ENCODE data around the gene NR1H4. TPM values are rescaled to one million over a fixed set of nuclear protein-coding genes. Genes with fewer than 3 reads are reported as not detected.

NR1H4 gene
- total and polyA plus RNA-seq, 9 of the 15 experiments (the other 6 are each of a cell fraction or from before 2014, with no cell fraction given) = 0.03 TPM; not detected in 8

DNA sequence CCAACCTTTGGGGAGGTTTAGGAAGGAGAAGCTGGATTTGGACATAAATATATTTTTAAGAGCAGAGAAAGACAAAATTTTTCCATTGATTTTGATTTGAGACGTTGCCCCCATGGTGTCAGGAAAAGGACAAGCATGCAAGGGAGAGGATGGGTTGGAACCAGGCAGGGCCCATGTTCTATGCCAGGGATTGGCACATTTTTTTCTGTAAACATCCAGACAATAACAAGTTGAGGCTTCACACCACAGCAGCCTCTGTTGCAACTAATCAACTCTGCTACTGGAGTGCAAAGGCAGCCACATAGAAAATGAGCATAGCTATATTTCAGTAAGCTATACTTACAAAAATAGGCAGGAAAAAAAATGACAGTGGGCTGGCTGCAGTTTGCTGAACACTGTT lies 44.7 kb downstream of the NR1H4 start:
- H3K27me3 ChIP-seq (ENCODE audit: control insufficient read depth in 2 of 2, insufficient read depth in 2 of 2, low read length in 2 of 2) = peaks cover 0 to 5% of the 10 kb centered on the region in 2 experiments; a peak in 2 of 5 replicates
- 0% methylated on average over 1 of the region's 1 CpG for WGBS (ENCODE audit: insufficient coverage, low coverage, missing lambda C conversion rate)
- no peak for FAIRE-seq
- H3K4me2 ChIP-seq (ENCODE audit: insufficient read depth, low read length) = no peak overlapping the region
- H2AFZ ChIP-seq (ENCODE audit: low read depth, low read length) = no peak overlapping the region
- no peaks in the 10 kb centered on the region for H3K9me1 ChIP-seq (ENCODE audit: control insufficient read depth, insufficient read depth, low read length)
- H3K4me3 ChIP-seq = no peak overlapping the region
- intact Hi-C loops (cut with micrococcal nuclease) (no loop called here), in situ Hi-C loops (cut with MboI) (no loop called here)
- BruUV-seq (replicated peaks) = no TSS peak
- ATAC-seq = no peak
- TF ChIP-seq L3MBTL2 (IDR thresholded peaks at IDR 0.05) = no peak
- TF ChIP-seq, protein P1, sequence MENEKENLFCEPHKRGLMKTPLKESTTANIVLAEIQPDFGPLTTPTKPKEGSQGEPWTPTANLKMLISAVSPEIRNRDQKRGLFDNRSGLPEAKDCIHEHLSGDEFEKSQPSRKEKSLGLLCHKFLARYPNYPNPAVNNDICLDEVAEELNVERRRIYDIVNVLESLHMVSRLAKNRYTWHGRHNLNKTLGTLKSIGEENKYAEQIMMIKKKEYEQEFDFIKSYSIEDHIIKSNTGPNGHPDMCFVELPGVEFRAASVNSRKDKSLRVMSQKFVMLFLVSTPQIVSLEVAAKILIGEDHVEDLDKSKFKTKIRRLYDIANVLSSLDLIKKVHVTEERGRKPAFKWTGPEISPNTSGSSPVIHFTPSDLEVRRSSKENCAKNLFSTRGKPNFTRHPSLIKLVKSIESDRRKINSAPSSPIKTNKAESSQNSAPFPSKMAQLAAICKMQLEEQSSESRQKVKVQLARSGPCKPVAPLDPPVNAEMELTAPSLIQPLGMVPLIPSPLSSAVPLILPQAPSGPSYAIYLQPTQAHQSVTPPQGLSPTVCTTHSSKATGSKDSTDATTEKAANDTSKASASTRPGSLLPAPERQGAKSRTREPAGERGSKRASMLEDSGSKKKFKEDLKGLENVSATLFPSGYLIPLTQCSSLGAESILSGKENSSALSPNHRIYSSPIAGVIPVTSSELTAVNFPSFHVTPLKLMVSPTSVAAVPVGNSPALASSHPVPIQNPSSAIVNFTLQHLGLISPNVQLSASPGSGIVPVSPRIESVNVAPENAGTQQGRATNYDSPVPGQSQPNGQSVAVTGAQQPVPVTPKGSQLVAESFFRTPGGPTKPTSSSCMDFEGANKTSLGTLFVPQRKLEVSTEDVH (IDR thresholded peaks at IDR 0.05; ENCODE audit: low read depth, partially characterized antibody) = no peak
- TF ChIP-seq PML (IDR thresholded peaks at IDR 0.05; ENCODE audit: low read length) = no peak
- TF ChIP-seq TOE1 (IDR thresholded peaks at IDR 0.05; ENCODE audit: borderline replicate concordance) = no peak
- TF ChIP-seq TOE1 (CRISPR knock-in tag; IDR thresholded peaks at IDR 0.05; ENCODE audit: borderline replicate concordance, low read depth) = no peak
- no peak for TF ChIP-seq NR1H2 (CRISPR knock-in tag; IDR thresholded peaks at IDR 0.05)
- no peak for TF ChIP-seq FOXM1 (IDR thresholded peaks at IDR 0.05; ENCODE audit: low read depth)
- no peak for TF ChIP-seq FOXM1 (CRISPR knock-in tag; IDR thresholded peaks at IDR 0.05; ENCODE audit: low read depth)
- TF ChIP-seq HNRNPK (IDR thresholded peaks at IDR 0.05; ENCODE audit: low read depth, low read length, poor library complexity, severe bottlenecking) = no peak
- TF ChIP-seq POLR2H (tag; IDR thresholded peaks at IDR 0.05; ENCODE audit: low read depth) = no peak
- TF ChIP-seq HNRNPH1 (optimal IDR thresholded peaks at IDR 0.05; ENCODE audit: low read depth, low read length) = no peak
- no peak for TF ChIP-seq ZNF311 (CRISPR knock-in tag; IDR thresholded peaks at IDR 0.05)
- TF ChIP-seq KLF10 (CRISPR knock-in tag; IDR thresholded peaks at IDR 0.05) = no peak
- H4K20me1 ChIP-seq (replicated peaks; ENCODE audit: control insufficient read depth, insufficient read depth, low read length) = no peaks in the 10 kb centered on the region
- DNase-seq (ENCODE audit: extremely low read depth in 1 of 4, low spot score in 3 of 4) = no peak
- no peaks in the 10 kb centered on the region for H3K36me3 ChIP-seq (ENCODE audit: control insufficient read depth, insufficient read depth, low read length)
- no peak overlapping the region for H3K27ac ChIP-seq (ENCODE audit: extremely low read depth, low read depth, low read length)
- H3K4me1 ChIP-seq (replicated peaks in 1 of 2; ENCODE audit: control insufficient read depth in 2 of 2, insufficient read depth in 2 of 2, low read length in 2 of 2) = no peaks in the 10 kb centered on the region
- ChIA-PET POLR2A (no interaction called here), CTCF (ENCODE audit: low intra/inter-chr PET ratio) (interaction anchor here (0.6 kb wide), 1 partner anchor 1330 kb away, joined by 3 read pairs; no protein-coding TSS in a partner anchor)
- no peaks in the 10 kb centered on the region for H3K9me3 ChIP-seq (replicated peaks; ENCODE audit: control insufficient read depth, insufficient read depth, low read depth, low read length)
- no peak overlapping the region for H3K9ac ChIP-seq (ENCODE audit: insufficient read depth in 1 of 2, low read depth in 2 of 2, low read length in 2 of 2)
- no peaks in the 10 kb centered on the region for H3K79me2 ChIP-seq (ENCODE audit: control insufficient read depth, insufficient read depth, low read length)

Measured in K562 (cell line).